Adrenal gland (tissue), 12 donors: ENCODE measurements around the gene LRRC46. TPM values are rescaled to one million over a fixed set of nuclear protein-coding genes. Genes with fewer than 3 reads are reported as not detected.

Experiments used
- DNase-seq, 7 donors: peaks; one replicate each; pipeline ENCODE4 v3.0.0-alpha.2; 2019 to 2020
- H3K27ac ChIP-seq, 5 donors: fragments of 200-600 bp; sonication (generic) in 4 of 5; 1 replicate in 3 of 5; 2 replicates in 2 of 5; pipeline versions ENCODE4 v1.5.1 to v1.8.0; 2016 to 2020; ENCODE audit warnings: mild to moderate bottlenecking in 1 of 5
- H3K27me3 ChIP-seq: fragments of 200-600 bp; 2 replicates; pipeline ENCODE4 v1.8.0; 2021
- H3K36me3 ChIP-seq, 2 donors: fragments of 200-600 bp; replicated peaks in 1 of 2; 1 replicate in 1 of 2; 2 replicates in 1 of 2; pipeline versions ENCODE4 v1.5.1 to v1.8.0; 2018 to 2022
- H3K4me1 ChIP-seq, 2 donors: fragments of 200-600 bp; replicated peaks in 1 of 2; 1 replicate in 1 of 2; 2 replicates in 1 of 2; pipeline versions ENCODE4 v1.5.1 to v1.8.0; 2018 to 2021
- H3K4me3 ChIP-seq, 4 donors: fragments of 200-600 bp; sonication (generic) in 3 of 4; one replicate each; pipeline ENCODE4 v1.5.1; 2016 to 2018
- H3K9me3 ChIP-seq, 3 donors: fragments of 200-600 bp; sonication (generic) in 1 of 3; replicated peaks in 1 of 3; 1 replicate in 2 of 3; 2 replicates in 1 of 3; pipeline versions ENCODE4 v1.5.1 to v1.8.0; 2016 to 2021
- CTCF ChIP-seq, 6 experiments: fragments of 450-650 bp in 4 of 6; fragments of 200-600 bp in 2 of 6; sonication (generic) in 1 of 6; IDR thresholded peaks; 1 replicate in 5 of 6; 2 replicates in 1 of 6; pipeline versions ENCODE4 v1.5.1 to v1.8.0; 2016 to 2021; ENCODE audit warnings: antibody characterized with exemption in 6 of 6, mild to moderate bottlenecking in 2 of 6, moderate library complexity in 1 of 6
- POLR2A ChIP-seq, 2 donors: fragments of 450-650 bp; IDR thresholded peaks; one replicate each; pipeline ENCODE4 v1.6.1; 2017; ENCODE audit warnings: antibody characterized with exemption in 2 of 2, mild to moderate bottlenecking in 2 of 2, moderate library complexity in 1 of 2
- WGBS, 4 donors: extraction: QIAGEN DNeasy Blood & Tissue Kit in 2 of 4; methylation state at CpG; one replicate each; pipeline versions ENCODE4 v1.1.5 to v1.1.7; 2013 to 2017; 5-methylcytosine and 5-hydroxymethylcytosine counted together
- intact Hi-C, 2 donors: fragments of 100-400 bp; cut with DNase I; formaldehyde crosslinking; loops; one replicate each; pipeline versions ENCODE4 v1.14.1 to v1.15.0; 2022 to 2023
- polyA plus RNA-seq, 3 donors: library from polyadenylated mRNA; stranded (reverse); fragments of 200-250 nt in 2 of 3; fragments of 350-450 nt in 1 of 3; fragmentation: Illumina TruSeq in 1 of 3; extraction: RNeasy Lipid Tissue Mini Kit (QIAGEN cat#74804) in 1 of 3; gene quantifications; one replicate each; pipeline ENCODE4 v1.2.3, GENCODE V29; 2013 to 2014
- total RNA-seq, 9 donors: library from RNA; depleted of rRNA in 4 of 9; stranded (reverse); fragments of >200 nt in 4 of 9; fragments of 120-200 nt in 1 of 9; fragmentation: NEBNext Ultra II Directional in 1 of 9; extraction: Animal tissue kit (Norgen Biotek cat#: 25700) in 1 of 9; gene quantifications; one replicate each; pipeline versions ENCODE4 v1.1.0 to v1.2.4, GENCODE V29; 2013 to 2023
- donor health status: healthy with polysubstance abuse.
- donor health status: Bipolar disorder and iron deficiency.
- donor health status: DM: yes; HTN: yes; CAD: no.
- donor health status: DM: no; HTN: no; CAD: no.
- donor health status: DM: no; HTN: no; CAD: no.
- donor health status: DM: yes; HTN: yes; CAD: no.

LRRC46 gene
- total and polyA plus RNA-seq, 12 donors: 0.11 to 2.3 (median 0.61) TPM; not detected in 3

- Histone ChIP-seq H3K4me1 (peaks cover 0 to 9% of the 10 kb centered on the region in 2 donors), H3K27ac (no peak overlapping the region), H3K9me3 (no peaks in the 10 kb centered on the region), H3K27me3 (peaks cover 41% of the 10 kb centered on the region), H3K4me3 (no peak overlapping the region), H3K36me3 (no peaks in the 10 kb centered on the region)
- whole genome bisulfite sequencing, 4 donors: 27 to 54% (median 46%) methylated on average over 3 of the region's 3 CpGs
- no peak for TF ChIP-seq CTCF (IDR thresholded peaks at IDR 0.05)
- no peak for TF ChIP-seq POLR2A (IDR thresholded peaks at IDR 0.05)
- peak in 1 of 7 donors; percentile 20 for DNase-seq
- intact Hi-C loops: no loop called here
Observed at GRCh38 chr17:47791025-47791424, 40.4 kb upstream of the LRRC46 start.

- Histone ChIP-seq H3K9me3 (no peaks in the 10 kb centered on the region), H3K27me3 (peaks cover 44% of the 10 kb centered on the region), H3K4me1 (peaks cover 0 to 9% of the 10 kb centered on the region in 2 donors), H3K36me3 (no peaks in the 10 kb centered on the region), H3K27ac (no peak overlapping the region), H3K4me3 (no peak overlapping the region)
- TF ChIP-seq POLR2A (IDR thresholded peaks at IDR 0.05) (no peak), CTCF (IDR thresholded peaks at IDR 0.05) (no peak)
- DNase-seq: no peak
- intact Hi-C loops: no loop called here
- 53 to 92% (median 75%) methylated on average over 1 of the region's 1 CpG for WGBS, 4 donors
Observed at GRCh38 chr17:47792457-47792856, 39.0 kb upstream of the LRRC46 start.

- H3K4me3 ChIP-seq: no peak overlapping the region
- H3K36me3 ChIP-seq: no peaks in the 10 kb centered on the region
- no peak overlapping the region for H3K27ac ChIP-seq
- TF ChIP-seq CTCF (IDR thresholded peaks at IDR 0.05) (no peak), POLR2A (IDR thresholded peaks at IDR 0.05) (no peak)
- peaks cover 0 to 9% of the 10 kb centered on the region in 2 donors for H3K4me1 ChIP-seq
- intact Hi-C loops: no loop called here
- peak in 1 of 7 donors; percentile 9 for DNase-seq
- H3K9me3 ChIP-seq: no peaks in the 10 kb centered on the region
- peaks cover 44% of the 10 kb centered on the region for H3K27me3 ChIP-seq
- 58 to 70% (median 65%) methylated on average over 6 of the region's 6 CpGs for whole genome bisulfite sequencing, 4 donors
Observed at GRCh38 chr17:47792979-47793378, 38.5 kb upstream of the LRRC46 start.

GRCh38 chr17:47797797-47798196, 33.7 kb upstream of the LRRC46 start:
- WGBS, 4 donors: 49 to 71% (median 58%) methylated on average over 2 of the region's 2 CpGs
- Histone ChIP-seq H3K9me3 (no peaks in the 10 kb centered on the region), H3K4me1 (no peaks in the 10 kb centered on the region), H3K27me3 (peaks cover 12% of the 10 kb centered on the region), H3K36me3 (no peaks in the 10 kb centered on the region), H3K27ac (no peak overlapping the region), H3K4me3 (no peak overlapping the region)
- intact Hi-C loops: no loop called here
- TF ChIP-seq CTCF (IDR thresholded peaks at IDR 0.05): no peak
- no peak for TF ChIP-seq POLR2A (IDR thresholded peaks at IDR 0.05)
- DNase-seq: peak in 1 of 7 donors; percentile 2
